22Rv1 (cell line): ENCODE data around the gene PDE10A.

Source experiments
- CTCF ChIP-seq: fragments of 450-650 bp; IDR thresholded peaks from 2 replicates; pipeline ENCODE4 v1.5.1; 2017; ENCODE audit warnings: mild to moderate bottlenecking
- ZFX ChIP-seq: fragments of 450-650 bp; IDR thresholded peaks from 2 replicates; pipeline ENCODE4 v1.6.1; 2017; ENCODE audit warnings: antibody characterized with exemption, borderline replicate concordance

GRCh38 chr6:165644586-165645266 is 18.3 kb downstream of the PDE10A start:
- TF ChIP-seq CTCF (no peak), ZFX (no peak)
